Glutamatergic neuron (in vitro differentiated cells): ENCODE measurements around the gene SRSF4. TPM values are rescaled to one million over a fixed set of nuclear protein-coding genes. Genes with fewer than 3 reads are reported as not detected.

ENCODE experiments used
- DNase-seq: peaks from one replicate; pipeline ENCODE4 v3.0.0; 2022
- H3K27ac Mint-ChIP-seq: one replicate; pipeline ENCODE4 v1.8.0; 2020; ENCODE audit warnings: mild to moderate bottlenecking, mixed read lengths, inconsistent platforms; ENCODE audit not compliant: unreplicated experiment
- H3K27me3 Mint-ChIP-seq: one replicate; pipeline ENCODE4 v1.8.0; 2020; ENCODE audit warnings: mild to moderate bottlenecking, moderate library complexity, mixed read lengths, inconsistent platforms; ENCODE audit not compliant: unreplicated experiment
- H3K36me3 Mint-ChIP-seq: one replicate; pipeline ENCODE4 v1.8.0; 2020; ENCODE audit warnings: mild to moderate bottlenecking, mixed read lengths, inconsistent platforms; ENCODE audit not compliant: unreplicated experiment
- H3K4me1 Mint-ChIP-seq: one replicate; pipeline ENCODE4 v1.8.0; 2020; ENCODE audit warnings: mild to moderate bottlenecking, low read depth, mixed read lengths, inconsistent platforms; ENCODE audit not compliant: unreplicated experiment
- H3K4me3 Mint-ChIP-seq: one replicate; pipeline ENCODE4 v1.8.0; 2020; ENCODE audit warnings: mild to moderate bottlenecking, mixed read lengths, inconsistent platforms; ENCODE audit not compliant: unreplicated experiment
- H3K9me3 Mint-ChIP-seq: one replicate; pipeline ENCODE4 v1.8.0; 2020; ENCODE audit warnings: mild to moderate bottlenecking, moderate library complexity, mixed read lengths, inconsistent platforms; ENCODE audit not compliant: unreplicated experiment
- CTCF ChIP-seq: fragments of 200-600 bp; sonication (generic); IDR thresholded peaks from one replicate; pipeline ENCODE4 v1.5.0; 2021; ENCODE audit not compliant: partially characterized antibody, unreplicated experiment
- total RNA-seq: library from RNA; stranded (reverse); fragmentation: NEBNext Ultra II Directional; extraction: Animal tissue kit (Norgen Biotek cat#: 25700); gene quantifications from one replicate; pipeline ENCODE4 v1.2.1, GENCODE V29; 2021; ENCODE audit not compliant: unreplicated experiment

SRSF4 gene
- total RNA-seq, 1 donor from 2014 or later, result 69.0 TPM

GRCh38 chr1:29176576-29176975 is 5.1 kb downstream of the SRSF4 start:
- H3K36me3 Mint-ChIP-seq, result no peaks in the 10 kb centered on the region
- no peak for DNase-seq
- TF ChIP-seq CTCF, result no peak
- no peak overlapping the region for H3K4me3 Mint-ChIP-seq
- H3K27me3 Mint-ChIP-seq, result peaks cover 6% of the 10 kb centered on the region
- H3K27ac Mint-ChIP-seq, result peak overlapping the region; percentile 22
- H3K4me1 Mint-ChIP-seq, result peaks cover 18% of the 10 kb centered on the region
- H3K9me3 Mint-ChIP-seq, result no peaks in the 10 kb centered on the region

GRCh38 chr1:29172415-29172939 is 9.2 kb downstream of the SRSF4 start:
- Mint-ChIP-seq H3K4me3 (peak overlapping the region; percentile 14), H3K36me3 (no peaks in the 10 kb centered on the region), H3K27ac (peak overlapping the region; percentile 63), H3K27me3 (peaks cover 8% of the 10 kb centered on the region), H3K4me1 (peaks cover 38% of the 10 kb centered on the region), H3K9me3 (no peaks in the 10 kb centered on the region)
- TF ChIP-seq CTCF, result no peak
- DNase-seq, result no peak

GRCh38 chr1:29171521-29171920 is 10.2 kb downstream of the SRSF4 start:
- Mint-ChIP-seq H3K9me3 (no peaks in the 10 kb centered on the region), H3K4me3 (peak overlapping the region; percentile 71), H3K27me3 (peaks cover 8% of the 10 kb centered on the region), H3K4me1 (peaks cover 36% of the 10 kb centered on the region), H3K36me3 (no peaks in the 10 kb centered on the region), H3K27ac (no peak overlapping the region)
- no peak for TF ChIP-seq CTCF
- DNase-seq, result no peak

- peak overlapping the region; percentile 71 for H3K4me3 Mint-ChIP-seq
Observed at GRCh38 chr1:29171089-29171488, 10.6 kb downstream of the SRSF4 start.

More at GRCh38 chr1:29171089-29171488, 10.6 kb downstream of the SRSF4 start:
- Mint-ChIP-seq H3K27ac (peak overlapping the region; percentile 75), H3K27me3 (peaks cover 8% of the 10 kb centered on the region), H3K9me3 (no peaks in the 10 kb centered on the region), H3K36me3 (no peaks in the 10 kb centered on the region), H3K4me1 (peaks cover 36% of the 10 kb centered on the region)
- no peak for TF ChIP-seq CTCF
- no peak for DNase-seq
